K562 (cell line): Measurements from ENCODE around the gene AGA. TPM values are rescaled to one million over a fixed set of nuclear protein-coding genes. Genes with fewer than 3 reads are reported as not detected.

Experiments
- ATAC-seq: fragments of 200-7000 bp; cut with Tn5 transposase; 3 replicates; pipeline ENCODE4 v1.9.1; 2020; ENCODE audit warnings: moderate library complexity
- BruUV-seq: library from RNA; stranded (reverse); fragments of 400-500 nt; replicated peaks from 2 replicates; lab custom pipeline; 2021; lab: Mats Ljungman, UMichigan
- CTCF ChIA-PET: fragments of 300-600 bp; formaldehyde crosslinking; extraction: SDS; loops from one replicate; lab custom pipeline; 2021; ENCODE audit warnings: low intra/inter-chr PET ratio; lab: Yijun Ruan, JAX
- POLR2A ChIA-PET: fragments of 300-600, 350-650 bp; sonication (Branson Sonifier 250); formaldehyde crosslinking; extraction: SDS; loops from one replicate; lab custom pipeline; 2021; ENCODE audit warnings: antibody characterized with exemption, inconsistent platforms; lab: Yijun Ruan, JAX
- DNase-seq, 4 experiments: peaks; one replicate each; pipeline versions ENCODE4 v3.0.0 to v3.0.0-alpha.2; 2011 to 2018; ENCODE audit warnings: low spot score in 3 of 4, mixed read lengths in 3 of 4; ENCODE audit errors: extremely low read depth in 1 of 4
- FAIRE-seq: peaks from 2 replicates; lab custom pipeline; 2011; peaks lifted over from hg19 to GRCh38; lab: Jason Lieb, UNC
- H2AFZ ChIP-seq: 2 replicates; pipeline ENCODE4 v1.6.0; 2011; ENCODE audit warnings: low read depth, low read length, control low read depth, inconsistent platforms
- H3K27ac ChIP-seq: fragments of 200-600 bp; 3 replicates; pipeline ENCODE4 v1.8.0; 2011; ENCODE audit warnings: low read depth, mild to moderate bottlenecking, control low read depth, inconsistent platforms, low read length, moderate library complexity, mixed read lengths; ENCODE audit errors: extremely low read depth
- H3K27me3 ChIP-seq, 2 experiments: fragments of 300-600 bp in 1 of 2; 2 replicates in 1 of 2; 3 replicates in 1 of 2; pipeline versions ENCODE4 v1.6.0 to v1.8.0; 2011; ENCODE audit warnings: inconsistent platforms in 2 of 2, low read length in 2 of 2, mild to moderate bottlenecking in 1 of 2, mixed read lengths in 1 of 2, moderate library complexity in 1 of 2; ENCODE audit not compliant: control insufficient read depth in 2 of 2, insufficient read depth in 2 of 2
- H3K36me3 ChIP-seq: fragments of 300-600 bp; 3 replicates; pipeline ENCODE4 v1.8.0; 2011; ENCODE audit warnings: mild to moderate bottlenecking, low read length, inconsistent platforms; ENCODE audit not compliant: control insufficient read depth, insufficient read depth
- H3K4me1 ChIP-seq, 2 experiments: fragments of 200-600 bp in 1 of 2; replicated peaks in 1 of 2; 2 replicates in 1 of 2; 3 replicates in 1 of 2; pipeline versions ENCODE4 v1.5.1 to v1.8.0; 2011; ENCODE audit warnings: inconsistent platforms in 2 of 2, low read length in 2 of 2, mild to moderate bottlenecking in 1 of 2, mixed read lengths in 1 of 2, moderate library complexity in 1 of 2; ENCODE audit not compliant: control insufficient read depth in 2 of 2, insufficient read depth in 2 of 2
- H3K4me2 ChIP-seq: 2 replicates; pipeline ENCODE4 v1.6.1; 2011; ENCODE audit warnings: low read length, control low read depth, inconsistent platforms, mixed read lengths; ENCODE audit not compliant: insufficient read depth
- H3K4me3 ChIP-seq: fragments of 200-600 bp; sonication (generic), shearing (Covaris generic); 2 replicates; pipeline ENCODE4 v1.5.1; 2016; ENCODE audit warnings: control low read depth, inconsistent platforms
- H3K79me2 ChIP-seq: fragments of 200-600 bp; 3 replicates; pipeline ENCODE4 v1.8.0; 2011; ENCODE audit warnings: low read length, inconsistent platforms; ENCODE audit not compliant: control insufficient read depth, insufficient read depth
- H3K9ac ChIP-seq, 2 experiments: 2 replicates each; pipeline versions ENCODE4 v1.6.0 to v1.6.1; 2011; ENCODE audit warnings: low read depth in 2 of 2, low read length in 2 of 2, control low read depth in 1 of 2, inconsistent platforms in 1 of 2, mild to moderate bottlenecking in 1 of 2, mixed read lengths in 1 of 2; ENCODE audit not compliant: insufficient read depth in 1 of 2
- H3K9me1 ChIP-seq: one replicate; pipeline ENCODE4 v1.6.0; 2011; ENCODE audit warnings: inconsistent platforms, mild to moderate bottlenecking, low read length, moderate library complexity; ENCODE audit not compliant: control insufficient read depth, insufficient read depth
- H3K9me3 ChIP-seq: replicated peaks from 2 replicates; pipeline ENCODE4 v1.5.1; 2011; ENCODE audit warnings: low read depth, low read length, inconsistent platforms; ENCODE audit not compliant: control insufficient read depth, insufficient read depth
- H4K20me1 ChIP-seq: replicated peaks from 2 replicates; pipeline ENCODE4 v1.6.1; 2011; ENCODE audit warnings: low read length, inconsistent platforms, mixed read lengths; ENCODE audit not compliant: control insufficient read depth, insufficient read depth
- ARID1B ChIP-seq: fragments of 450-650 bp; IDR thresholded peaks from 2 replicates; pipeline ENCODE4 v1.6.1; 2016; ENCODE audit warnings: antibody characterized with exemption, mild to moderate bottlenecking, inconsistent platforms
- CBFA2T3 ChIP-seq: fragments of 450-650 bp; IDR thresholded peaks from 2 replicates; pipeline ENCODE4 v1.6.1; 2017
- EP300 ChIP-seq: IDR thresholded peaks from 2 replicates; pipeline ENCODE4 v1.6.1; 2012; ENCODE audit warnings: low read length, improper control_type of control experiment
- ETV5 ChIP-seq: sonication (generic); formaldehyde crosslinking; IDR thresholded peaks from 2 replicates; pipeline ENCODE4 v1.4.0; 2020; ENCODE audit warnings: low read depth, mild to moderate bottlenecking, missing genetic modification reagents
- MECOM ChIP-seq: fragments of 250-450 bp; sonication (Bioruptor Pico); IDR thresholded peaks from 2 replicates; pipeline ENCODE4 v1.8.0; 2022; ENCODE audit warnings: inconsistent platforms
- MEIS2 ChIP-seq: fragments of 450-650 bp; IDR thresholded peaks from 2 replicates; pipeline ENCODE4 v1.6.1; 2014; ENCODE audit warnings: mild to moderate bottlenecking; ENCODE audit not compliant: partially characterized antibody
- MTA2 ChIP-seq: fragments of 450-650 bp; IDR thresholded peaks from 2 replicates; pipeline ENCODE4 v1.6.1; 2016; ENCODE audit warnings: low read depth
- NCOR1 ChIP-seq: fragments of 450-650 bp; IDR thresholded peaks from 2 replicates; pipeline ENCODE4 v1.6.1; 2016; ENCODE audit warnings: mild to moderate bottlenecking, moderate library complexity
- PTBP1 ChIP-seq: fragments of 200-400 bp; formaldehyde crosslinking; IDR thresholded peaks from 2 replicates; pipeline ENCODE4 v1.6.1; 2017; ENCODE audit warnings: low read depth, low read length
- SOX6 ChIP-seq: fragments of 450-650 bp; IDR thresholded peaks from 2 replicates; pipeline ENCODE4 v1.6.1; 2014; ENCODE audit warnings: mild to moderate bottlenecking
- TAF9B ChIP-seq: fragments of 450-650 bp; IDR thresholded peaks from 2 replicates; pipeline ENCODE4 v1.6.1; 2018; ENCODE audit warnings: mild to moderate bottlenecking; ENCODE audit not compliant: partially characterized antibody
- TAL1 ChIP-seq: fragments of 450-650 bp; IDR thresholded peaks from 2 replicates; pipeline ENCODE4 v1.6.1; 2016; ENCODE audit warnings: mild to moderate bottlenecking
- TRIM24 ChIP-seq, 2 experiments: fragments of 450-650 bp; IDR thresholded peaks; 2 replicates each; pipeline ENCODE4 v1.6.1; 2016
- ZNF197 ChIP-seq: fragments of 200-800 bp; sonication (Bioruptor generic); IDR thresholded peaks from 2 replicates; pipeline ENCODE4 v1.6.1; 2016; ENCODE audit warnings: low read depth, missing genetic modification characterization, missing compliant biosample characterization
- WGBS: fragments of 100-300 bp; shearing (Covaris generic); methylation state at CpG from one replicate; pipeline ENCODE4 v1.1.6; 2016; ENCODE audit warnings: low coverage, mixed read lengths; ENCODE audit not compliant: insufficient coverage; ENCODE audit errors: missing lambda C conversion rate; 5-methylcytosine and 5-hydroxymethylcytosine counted together
- in situ Hi-C: fragments of 300-500 bp; cut with MboI; formaldehyde crosslinking; loops from 4 replicates; pipeline ENCODE4 v1.15.0; 2018; ENCODE audit warnings: inconsistent platforms, mixed read lengths
- intact Hi-C: fragments of 100-400 bp; cut with micrococcal nuclease; formaldehyde crosslinking; loops from 2 replicates; pipeline ENCODE4 v1.14.2; 2022
- polyA plus RNA-seq, 8 experiments: library from polyadenylated mRNA; depleted of rRNA in 4 of 8; stranded (reverse) in 5 of 8; unstranded in 3 of 8; fragments of >200 nt; fragmentation: Nextera tagmentation in 2 of 8; fragmentation: Illumina TruSeq in 1 of 8; extraction: Ambion mirVana in 2 of 8; extraction: Trizol in 1 of 8; gene quantifications; 2 replicates each; pipeline versions ENCODE4 v1.2.1 to v1.2.3, GENCODE V29; 2011 to 2014; ENCODE audit warnings: inconsistent platforms in 1 of 8, missing spikeins in 1 of 8
- total RNA-seq, 7 experiments: library from RNA; depleted of rRNA in 6 of 7; stranded (reverse); fragments of >200 nt in 6 of 7; fragmentation: Illumina TruSeq in 2 of 7; extraction: Trizol in 2 of 7; gene quantifications; 2 replicates each; pipeline versions ENCODE4 v1.2.1 to v1.2.3, GENCODE V29; 2011 to 2021; ENCODE audit warnings: low replicate concordance in 1 of 7
- TF ChIP-seq, protein P1 (sequence below): fragments of 450-650 bp; IDR thresholded peaks from 2 replicates; pipeline ENCODE4 v1.6.1; 2016; ENCODE audit warnings: mild to moderate bottlenecking, moderate library complexity

AGA gene
- total and polyA plus RNA-seq, 9 of the 15 experiments (the other 6 are each of a cell fraction or from before 2014, with no cell fraction given), result 8.5 to 25.0 (median 12.6) TPM

DNA sequence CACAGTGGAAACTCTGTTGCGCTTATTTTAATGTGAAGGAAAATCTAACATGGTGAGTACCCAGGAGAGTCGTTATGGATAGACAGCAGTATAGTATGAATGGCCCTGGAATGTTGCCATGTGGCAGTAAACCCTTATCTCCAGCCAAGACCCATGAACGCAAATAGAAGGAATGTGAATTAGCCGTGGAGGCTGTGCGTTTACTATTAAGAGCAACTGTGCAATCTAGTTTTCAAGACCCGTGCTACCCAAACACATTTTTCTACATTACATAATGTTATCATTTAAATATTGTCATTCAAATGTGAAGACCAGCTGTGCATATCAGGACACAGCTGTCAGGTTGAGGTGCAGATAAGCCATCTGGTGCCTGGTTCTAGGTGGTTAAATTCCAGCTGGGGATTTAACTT lies 13.3 kb upstream of the AGA start:
- Histone ChIP-seq H3K27me3 (no peaks in the 10 kb centered on the region; a peak in 1 of 5 replicates), H3K9me1 (no peaks in the 10 kb centered on the region), H4K20me1 (no peaks in the 10 kb centered on the region), H3K9ac (no peak overlapping the region), H3K9me3 (no peaks in the 10 kb centered on the region), H3K36me3 (no peaks in the 10 kb centered on the region), H2AFZ (no peak overlapping the region), H3K4me1 (no peaks in the 10 kb centered on the region), H3K4me2 (no peak overlapping the region; the same call in 1 of the 2 replicates), H3K4me3 (no peak overlapping the region), H3K27ac (no peak overlapping the region), H3K79me2 (no peaks in the 10 kb centered on the region)
- WGBS, result 4% methylated on average over 6 of the region's 6 CpGs
- in situ Hi-C loops, result no loop called here
- POLR2A ChIA-PET, result no interaction called here
- intact Hi-C loops, result no loop called here
- DNase-seq, result peak in 3 of 4 experiments; percentile 9 to 27 (median 9)
- CTCF ChIA-PET, result no interaction called here
- no peak; the same call in 2 of the 3 replicates for ATAC-seq
- no TSS peak for BruUV-seq
- FAIRE-seq, result peak; percentile 23
- TF ChIP-seq, protein P1, sequence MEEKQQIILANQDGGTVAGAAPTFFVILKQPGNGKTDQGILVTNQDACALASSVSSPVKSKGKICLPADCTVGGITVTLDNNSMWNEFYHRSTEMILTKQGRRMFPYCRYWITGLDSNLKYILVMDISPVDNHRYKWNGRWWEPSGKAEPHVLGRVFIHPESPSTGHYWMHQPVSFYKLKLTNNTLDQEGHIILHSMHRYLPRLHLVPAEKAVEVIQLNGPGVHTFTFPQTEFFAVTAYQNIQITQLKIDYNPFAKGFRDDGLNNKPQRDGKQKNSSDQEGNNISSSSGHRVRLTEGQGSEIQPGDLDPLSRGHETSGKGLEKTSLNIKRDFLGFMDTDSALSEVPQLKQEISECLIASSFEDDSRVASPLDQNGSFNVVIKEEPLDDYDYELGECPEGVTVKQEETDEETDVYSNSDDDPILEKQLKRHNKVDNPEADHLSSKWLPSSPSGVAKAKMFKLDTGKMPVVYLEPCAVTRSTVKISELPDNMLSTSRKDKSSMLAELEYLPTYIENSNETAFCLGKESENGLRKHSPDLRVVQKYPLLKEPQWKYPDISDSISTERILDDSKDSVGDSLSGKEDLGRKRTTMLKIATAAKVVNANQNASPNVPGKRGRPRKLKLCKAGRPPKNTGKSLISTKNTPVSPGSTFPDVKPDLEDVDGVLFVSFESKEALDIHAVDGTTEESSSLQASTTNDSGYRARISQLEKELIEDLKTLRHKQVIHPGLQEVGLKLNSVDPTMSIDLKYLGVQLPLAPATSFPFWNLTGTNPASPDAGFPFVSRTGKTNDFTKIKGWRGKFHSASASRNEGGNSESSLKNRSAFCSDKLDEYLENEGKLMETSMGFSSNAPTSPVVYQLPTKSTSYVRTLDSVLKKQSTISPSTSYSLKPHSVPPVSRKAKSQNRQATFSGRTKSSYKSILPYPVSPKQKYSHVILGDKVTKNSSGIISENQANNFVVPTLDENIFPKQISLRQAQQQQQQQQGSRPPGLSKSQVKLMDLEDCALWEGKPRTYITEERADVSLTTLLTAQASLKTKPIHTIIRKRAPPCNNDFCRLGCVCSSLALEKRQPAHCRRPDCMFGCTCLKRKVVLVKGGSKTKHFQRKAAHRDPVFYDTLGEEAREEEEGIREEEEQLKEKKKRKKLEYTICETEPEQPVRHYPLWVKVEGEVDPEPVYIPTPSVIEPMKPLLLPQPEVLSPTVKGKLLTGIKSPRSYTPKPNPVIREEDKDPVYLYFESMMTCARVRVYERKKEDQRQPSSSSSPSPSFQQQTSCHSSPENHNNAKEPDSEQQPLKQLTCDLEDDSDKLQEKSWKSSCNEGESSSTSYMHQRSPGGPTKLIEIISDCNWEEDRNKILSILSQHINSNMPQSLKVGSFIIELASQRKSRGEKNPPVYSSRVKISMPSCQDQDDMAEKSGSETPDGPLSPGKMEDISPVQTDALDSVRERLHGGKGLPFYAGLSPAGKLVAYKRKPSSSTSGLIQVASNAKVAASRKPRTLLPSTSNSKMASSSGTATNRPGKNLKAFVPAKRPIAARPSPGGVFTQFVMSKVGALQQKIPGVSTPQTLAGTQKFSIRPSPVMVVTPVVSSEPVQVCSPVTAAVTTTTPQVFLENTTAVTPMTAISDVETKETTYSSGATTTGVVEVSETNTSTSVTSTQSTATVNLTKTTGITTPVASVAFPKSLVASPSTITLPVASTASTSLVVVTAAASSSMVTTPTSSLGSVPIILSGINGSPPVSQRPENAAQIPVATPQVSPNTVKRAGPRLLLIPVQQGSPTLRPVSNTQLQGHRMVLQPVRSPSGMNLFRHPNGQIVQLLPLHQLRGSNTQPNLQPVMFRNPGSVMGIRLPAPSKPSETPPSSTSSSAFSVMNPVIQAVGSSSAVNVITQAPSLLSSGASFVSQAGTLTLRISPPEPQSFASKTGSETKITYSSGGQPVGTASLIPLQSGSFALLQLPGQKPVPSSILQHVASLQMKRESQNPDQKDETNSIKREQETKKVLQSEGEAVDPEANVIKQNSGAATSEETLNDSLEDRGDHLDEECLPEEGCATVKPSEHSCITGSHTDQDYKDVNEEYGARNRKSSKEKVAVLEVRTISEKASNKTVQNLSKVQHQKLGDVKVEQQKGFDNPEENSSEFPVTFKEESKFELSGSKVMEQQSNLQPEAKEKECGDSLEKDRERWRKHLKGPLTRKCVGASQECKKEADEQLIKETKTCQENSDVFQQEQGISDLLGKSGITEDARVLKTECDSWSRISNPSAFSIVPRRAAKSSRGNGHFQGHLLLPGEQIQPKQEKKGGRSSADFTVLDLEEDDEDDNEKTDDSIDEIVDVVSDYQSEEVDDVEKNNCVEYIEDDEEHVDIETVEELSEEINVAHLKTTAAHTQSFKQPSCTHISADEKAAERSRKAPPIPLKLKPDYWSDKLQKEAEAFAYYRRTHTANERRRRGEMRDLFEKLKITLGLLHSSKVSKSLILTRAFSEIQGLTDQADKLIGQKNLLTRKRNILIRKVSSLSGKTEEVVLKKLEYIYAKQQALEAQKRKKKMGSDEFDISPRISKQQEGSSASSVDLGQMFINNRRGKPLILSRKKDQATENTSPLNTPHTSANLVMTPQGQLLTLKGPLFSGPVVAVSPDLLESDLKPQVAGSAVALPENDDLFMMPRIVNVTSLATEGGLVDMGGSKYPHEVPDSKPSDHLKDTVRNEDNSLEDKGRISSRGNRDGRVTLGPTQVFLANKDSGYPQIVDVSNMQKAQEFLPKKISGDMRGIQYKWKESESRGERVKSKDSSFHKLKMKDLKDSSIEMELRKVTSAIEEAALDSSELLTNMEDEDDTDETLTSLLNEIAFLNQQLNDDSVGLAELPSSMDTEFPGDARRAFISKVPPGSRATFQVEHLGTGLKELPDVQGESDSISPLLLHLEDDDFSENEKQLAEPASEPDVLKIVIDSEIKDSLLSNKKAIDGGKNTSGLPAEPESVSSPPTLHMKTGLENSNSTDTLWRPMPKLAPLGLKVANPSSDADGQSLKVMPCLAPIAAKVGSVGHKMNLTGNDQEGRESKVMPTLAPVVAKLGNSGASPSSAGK, result 0 out of 2 replicates have a peak, but pooled peaks have one; percentile 9
- no peak for TF ChIP-seq ETV5 (CRISPR knock-in tag)
- TF ChIP-seq PTBP1, result no peak
- peak; percentile 26; the same call in 1 of the 2 replicates for TF ChIP-seq SOX6
- TF ChIP-seq MECOM (CRISPR knock-in tag), result no peak
- peak; percentile 35; the same call in 1 of the 2 replicates for TF ChIP-seq EP300
- peak; percentile 53; the same call in 1 of the 2 replicates for TF ChIP-seq NCOR1
- TF ChIP-seq MTA2, result peak; percentile 55
- 0 out of 2 replicates have a peak, but pooled peaks have one; percentile 62 for TF ChIP-seq ZNF197 (CRISPR knock-in tag)
- TF ChIP-seq ARID1B, result peak; percentile 51
- peak; percentile 32 for TF ChIP-seq MEIS2
- peak; percentile 69 for TF ChIP-seq TAL1
- peak; percentile 69 to 77 for TF ChIP-seq TRIM24 (IDR thresholded peaks at IDR 0.05)
- peak; percentile 84 for TF ChIP-seq CBFA2T3
- peak; percentile 67 for TF ChIP-seq TAF9B
